ENCODE results near the gene SLC19A1. TPM values are rescaled to one million over a fixed set of nuclear protein-coding genes. Genes with fewer than 3 reads are reported as not detected.

The SLC19A1 gene
- total RNA-seq, 1 donor from 2014 or later, result 9.0 TPM

- DNase-seq (ENCODE audit: low spot score in 2 of 2) (no peak), FAIRE-seq (no peak)
Measured at GRCh38 chr21:45449658-45450422, 92.4 kb downstream of the SLC19A1 start.

GRCh38 chr21:45448810-45449657, 93.2 kb downstream of the SLC19A1 start:
- no peak for DNase-seq (ENCODE audit: low spot score in 2 of 2)
- FAIRE-seq, result no peak

GRCh38 chr21:45448283-45448809, 93.9 kb downstream of the SLC19A1 start:
- FAIRE-seq (no peak), DNase-seq (ENCODE audit: low spot score in 2 of 2) (no peak)

Small RNAs within 50 kb of the gene (small RNA-seq; reads per million reads assigned to genes)
- gene MIR6815, result not detected

Other genes starting within 250 kb of the SLC19A1 start
- 11.4 TPM for gene COL18A1, start 137.3 kb downstream of the SLC19A1 start, total RNA-seq
- gene PCBP3, start 101.3 kb upstream of the SLC19A1 start, total RNA-seq, result 7.3 TPM